Motor neuron (in vitro differentiated cells): ENCODE data around the gene MACROH2A1. TPM values are rescaled to one million over a fixed set of nuclear protein-coding genes. Genes with fewer than 3 reads are reported as not detected.

Experiments
- ATAC-seq, 8 experiments: fragments of 200-7000 bp; cut with Tn5 transposase; replicated peaks in 6 of 8; 2 replicates each; pipeline ENCODE4 v1.8.0; 2021; ENCODE audit warnings: mild to moderate bottlenecking in 8 of 8, moderate library complexity in 8 of 8
- H3K27ac ChIP-seq, 2 donors: fragments of 250-450 bp; sonication (Bioruptor Pico); 2 replicates each; pipeline ENCODE4 v1.9.0; 2021; ENCODE audit warnings: antibody characterized with exemption in 2 of 2, mild to moderate bottlenecking in 2 of 2, moderate library complexity in 1 of 2
- H3K4me1 ChIP-seq, 2 donors: fragments of 250-450 bp; sonication (Bioruptor Pico); replicated peaks in 1 of 2; 2 replicates each; pipeline ENCODE4 v1.6.1; 2021; ENCODE audit warnings: antibody characterized with exemption in 2 of 2, mild to moderate bottlenecking in 2 of 2, moderate library complexity in 1 of 2
- H3K4me3 ChIP-seq, 5 donors: fragments of 250-450 bp; sonication (Bioruptor Pico); 2 replicates each; pipeline ENCODE4 v1.9.0; 2021; ENCODE audit warnings: antibody characterized with exemption in 5 of 5, mild to moderate bottlenecking in 5 of 5, moderate library complexity in 4 of 5
- WGBS, 10 experiments: fragments of 450-650 bp; shearing (Covaris generic); methylation state at CpG; one replicate each; pipeline ENCODE4 v1.0.0; 2022; 5-methylcytosine and 5-hydroxymethylcytosine counted together
- in situ Hi-C, 9 experiments: fragments of 400-800 bp; cut with MboI; loops; one replicate each; pipeline ENCODE4 v1.15.0; 2021; ENCODE audit warnings: low sequenced_read_pairs in 9 of 9, low pct_unique_long_range_greater_than_20kb in 2 of 9; ENCODE audit not compliant: unreplicated experiment in 9 of 9
- total RNA-seq, 8 experiments: library from RNA; unstranded; fragments of 300-600 nt; gene quantifications; 2 replicates each; pipeline versions ENCODE4 v1.2.3 to v1.2.4, GENCODE V29; 2022

Gene MACROH2A1
- total RNA-seq, 8 experiments from 2014 or later: 69.6 to 273 (median 126) TPM

DNA sequence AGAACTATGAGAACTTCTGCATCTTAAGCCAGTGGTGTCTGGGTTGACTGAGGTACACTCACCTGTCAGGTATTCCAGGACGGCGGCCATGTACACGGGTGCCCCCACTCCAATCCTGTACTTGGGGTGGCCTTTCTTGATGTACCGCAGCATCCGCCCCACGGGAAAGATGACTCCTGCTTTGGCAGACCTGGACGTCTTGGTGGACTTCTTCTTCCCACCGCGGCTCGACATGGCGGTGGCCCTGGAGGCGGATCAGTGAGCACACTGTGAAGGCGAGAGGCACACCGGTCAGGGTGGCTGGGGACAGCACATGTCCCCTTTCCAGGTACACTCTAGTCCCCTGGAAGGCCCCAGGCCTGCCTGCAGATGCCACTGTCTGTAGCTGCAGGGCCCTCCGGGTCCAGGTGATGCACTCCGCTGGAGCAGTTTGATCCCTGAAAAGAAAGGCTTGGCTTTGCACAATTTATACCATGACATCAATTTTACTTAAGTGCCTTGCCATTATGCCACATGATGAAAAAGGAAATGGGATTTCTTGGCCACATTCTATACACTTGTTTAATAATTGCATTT lies 10.1 kb downstream of the MACROH2A1 start:
- no peak for ATAC-seq
- in situ Hi-C loops: no loop called here
- Histone ChIP-seq H3K27ac (no peak overlapping the region), H3K4me3 (no peak overlapping the region), H3K4me1 (peaks cover 4 to 8% of the 10 kb centered on the region in 2 donors)
- WGBS, 10 experiments: 94 to 100% (median 97%) methylated on average over 1 to 7 of the region's 16 CpGs; no CpG with 5 or more reads in 3 of the 10 experiments

GRCh38 chr5:135387629-135387960 lies 11.4 kb downstream of the MACROH2A1 start:
- in situ Hi-C loops: no loop called here
- H3K27ac ChIP-seq: no peak overlapping the region
- no peak overlapping the region for H3K4me3 ChIP-seq
- ATAC-seq: no peak
- no peaks in the 10 kb centered on the region for H3K4me1 ChIP-seq

DNA sequence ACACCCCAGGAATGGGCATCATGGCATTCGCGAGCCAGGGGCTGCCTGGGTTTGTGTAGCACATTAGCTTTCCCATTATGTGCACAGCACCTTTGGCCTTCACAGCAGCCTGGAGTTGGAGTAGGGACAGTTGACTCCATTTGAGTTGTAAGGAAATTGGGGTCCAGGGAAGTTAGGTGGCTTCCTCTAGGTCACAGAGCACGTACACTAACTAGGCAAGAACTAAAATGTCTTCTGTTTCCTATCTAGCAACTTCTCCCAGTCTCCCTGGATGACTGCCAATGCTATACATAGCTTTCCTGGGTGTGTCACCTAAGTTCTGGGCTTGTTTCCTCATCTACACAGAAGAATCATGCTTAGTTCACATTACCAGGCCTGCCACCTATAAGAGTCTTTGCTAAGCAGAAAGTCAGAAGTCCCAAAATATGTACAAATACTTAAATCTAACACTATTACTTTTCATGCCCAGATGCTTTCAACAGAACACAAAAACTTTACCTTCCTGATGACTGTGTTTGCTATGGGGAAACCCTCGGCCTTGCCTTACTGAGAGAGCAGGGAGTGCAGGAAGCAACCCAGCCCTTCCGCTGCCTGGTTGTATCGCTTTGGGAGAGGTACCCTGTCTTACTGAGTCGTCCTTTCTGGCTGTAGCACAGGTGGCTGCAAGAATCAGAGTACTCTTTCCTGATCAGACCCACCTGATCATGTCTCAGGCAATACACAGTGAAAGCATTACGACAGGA lies 12.0 kb downstream of the MACROH2A1 start:
- Histone ChIP-seq H3K4me1 (no peaks in the 10 kb centered on the region), H3K4me3 (no peak overlapping the region), H3K27ac (no peak overlapping the region)
- WGBS, 10 experiments: 0 to 100% (median 87%) methylated on average over 1 to 5 of the region's 8 CpGs; no CpG with 5 or more reads in 2 of the 10 experiments
- in situ Hi-C loops: no loop called here
- ATAC-seq: peak in 3 of 8 experiments; percentile 79 to 84 (median 82)

GRCh38 chr5:135386096-135386495 lies 12.9 kb downstream of the MACROH2A1 start:
- Histone ChIP-seq H3K4me3 (no peak overlapping the region), H3K27ac (no peak overlapping the region), H3K4me1 (no peaks in the 10 kb centered on the region)
- 93 to 100% (median 100%) methylated on average over 1 to 3 of the region's 3 CpGs; no CpG with 5 or more reads in 5 of the 10 experiments for WGBS, 10 experiments
- in situ Hi-C loops: no loop called here
- no peak for ATAC-seq

DNA sequence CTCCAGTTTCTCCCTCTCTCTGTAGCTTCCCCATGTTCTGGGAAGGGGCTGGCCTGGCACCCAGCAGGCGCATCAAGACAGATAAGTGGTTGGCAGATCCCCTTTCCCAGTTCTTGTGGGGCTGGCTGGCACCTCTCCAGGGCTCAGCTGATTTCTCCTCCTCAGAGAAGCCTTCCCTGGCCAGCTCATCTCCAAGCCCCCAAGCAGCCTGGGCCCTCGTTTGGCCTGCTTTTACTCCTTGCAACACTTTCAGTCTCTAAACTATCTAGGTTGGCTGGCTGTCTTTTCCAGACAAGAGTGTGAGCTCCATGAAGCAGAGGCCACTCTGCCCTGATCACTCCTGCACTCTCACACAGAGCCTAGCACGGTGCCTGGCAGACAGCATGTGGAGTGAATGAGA lies 13.5 kb downstream of the MACROH2A1 start:
- 80 to 100% (median 97%) methylated on average over 1 to 3 of the region's 3 CpGs; no CpG with 5 or more reads in 4 of the 10 experiments for WGBS, 10 experiments
- in situ Hi-C loops: no loop called here
- H3K27ac ChIP-seq: no peak overlapping the region
- no peak overlapping the region for H3K4me3 ChIP-seq
- no peak for ATAC-seq
- H3K4me1 ChIP-seq: no peaks in the 10 kb centered on the region

- Histone ChIP-seq H3K4me3 (no peak overlapping the region), H3K4me1 (peaks cover 0 to 5% of the 10 kb centered on the region in 2 donors), H3K27ac (no peak overlapping the region)
- ATAC-seq: no peak
- in situ Hi-C loops: no loop called here
Observed at GRCh38 chr5:135384898-135385297, 14.1 kb downstream of the MACROH2A1 start.

DNA sequence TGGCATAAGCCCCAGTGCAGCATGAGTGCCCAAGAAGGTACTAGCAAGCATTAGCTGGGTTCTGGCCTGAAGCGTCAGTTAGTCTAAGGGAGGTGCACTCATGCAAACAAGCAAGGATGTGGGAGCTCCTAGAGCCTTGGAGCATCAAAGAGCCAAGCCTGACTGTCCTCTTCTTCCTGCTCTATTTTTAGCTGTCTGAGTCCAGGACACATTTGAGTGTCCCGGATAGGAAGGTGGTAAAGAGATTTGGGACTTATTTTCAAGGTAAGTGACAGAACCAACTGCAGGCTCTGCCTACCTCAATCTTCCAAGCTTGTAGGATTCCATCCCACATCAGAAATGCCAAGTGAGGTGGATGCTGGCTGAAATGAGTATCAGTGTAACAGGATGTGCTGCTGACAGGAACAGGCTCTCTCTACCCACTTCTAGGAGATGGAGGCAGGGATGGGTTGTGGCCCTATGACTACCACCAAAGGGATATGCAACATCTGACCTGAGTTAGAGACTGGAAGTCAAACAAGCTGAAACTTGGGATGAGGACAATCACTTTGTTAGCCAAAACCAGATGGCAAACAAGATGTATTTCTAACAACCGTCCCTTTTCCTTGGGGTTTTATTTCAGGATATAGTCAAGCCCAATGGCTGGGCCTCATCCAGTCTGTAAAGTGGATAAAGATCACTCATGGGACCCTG lies 15.1 kb downstream of the MACROH2A1 start:
- Histone ChIP-seq H3K27ac (no peak overlapping the region), H3K4me3 (no peak overlapping the region), H3K4me1 (peaks cover 0 to 14% of the 10 kb centered on the region in 2 donors)
- ATAC-seq: no peak
- 67 to 100% (median 100%) methylated on average over 1 to 3 of the region's 3 CpGs; no CpG with 5 or more reads in 1 of the 10 experiments for WGBS, 10 experiments
- in situ Hi-C loops: no loop called here

DNA sequence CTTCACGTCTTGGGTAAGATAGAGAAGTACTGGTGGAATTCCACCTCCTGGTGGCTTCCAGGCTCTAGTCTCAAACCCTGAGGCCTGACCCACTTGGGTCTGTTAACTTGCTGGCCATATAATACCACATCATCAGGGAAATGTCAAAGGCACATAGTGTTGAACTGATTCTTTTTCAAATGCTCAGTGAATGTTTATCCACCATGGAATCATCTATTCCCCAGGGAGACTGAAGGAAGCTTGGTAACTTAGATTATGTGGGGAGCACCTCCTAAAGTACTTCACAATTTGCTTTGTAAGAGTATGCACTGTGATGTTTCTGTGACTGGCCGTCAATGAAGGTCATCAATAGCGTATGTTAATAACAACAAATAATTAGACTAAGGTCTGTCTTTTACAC lies 16.1 kb downstream of the MACROH2A1 start:
- in situ Hi-C loops: no loop called here
- Histone ChIP-seq H3K4me1 (peaks cover 0 to 14% of the 10 kb centered on the region in 2 donors), H3K4me3 (no peak overlapping the region), H3K27ac (no peak overlapping the region)
- 67 to 100% (median 100%) methylated on average over 1 to 2 of the region's 3 CpGs; no CpG with 5 or more reads in 2 of the 10 experiments for WGBS, 10 experiments
- no peak for ATAC-seq

- Histone ChIP-seq H3K4me3 (no peak overlapping the region), H3K4me1 (peaks cover 0 to 14% of the 10 kb centered on the region in 2 donors), H3K27ac (no peak overlapping the region)
- 86 to 100% (median 94%) methylated on average over 1 to 3 of the region's 3 CpGs; no CpG with 5 or more reads in 3 of the 10 experiments for WGBS, 10 experiments
- ATAC-seq: no peak
- in situ Hi-C loops: no loop called here
Observed at GRCh38 chr5:135382106-135382790, 16.8 kb downstream of the MACROH2A1 start.

DNA sequence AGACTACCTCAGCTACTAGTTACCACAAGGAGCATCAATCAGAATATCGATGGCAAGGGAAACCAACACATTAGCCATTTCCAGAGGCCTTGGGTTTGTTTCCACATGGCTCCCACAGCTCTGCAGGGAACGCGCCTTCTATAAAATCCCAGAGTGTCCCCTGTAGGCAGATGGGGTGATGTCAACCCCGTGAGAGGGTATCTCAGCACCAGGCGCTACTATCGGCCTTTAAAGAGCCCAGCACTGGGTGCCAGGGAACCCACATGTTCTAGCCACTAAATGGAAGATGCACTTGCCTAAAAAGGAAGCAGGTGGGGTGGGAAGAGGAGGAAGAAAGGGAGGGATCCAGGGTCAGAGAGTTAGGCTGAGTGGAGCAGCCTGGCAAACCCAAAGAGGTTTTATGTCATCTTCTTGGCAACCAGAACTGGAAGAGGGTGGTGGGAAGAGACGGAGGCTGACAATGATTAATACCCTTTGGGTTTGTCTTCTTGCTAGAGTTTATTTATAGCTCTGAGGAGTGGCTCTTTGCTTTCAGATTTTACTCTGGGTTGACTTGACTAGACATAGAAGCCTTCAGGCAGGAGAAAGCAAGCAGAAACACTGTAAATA lies 19.9 kb downstream of the MACROH2A1 start:
- Histone ChIP-seq H3K4me1 (peaks cover 0 to 14% of the 10 kb centered on the region in 2 donors), H3K27ac (no peak overlapping the region), H3K4me3 (no peak overlapping the region)
- in situ Hi-C loops: no loop called here
- 0 to 100% (median 74%) methylated on average over 1 to 6 of the region's 7 CpGs; no CpG with 5 or more reads in 2 of the 10 experiments for WGBS, 10 experiments
- peak in 5 of 8 experiments; percentile 38 to 91 (median 54) for ATAC-seq

DNA sequence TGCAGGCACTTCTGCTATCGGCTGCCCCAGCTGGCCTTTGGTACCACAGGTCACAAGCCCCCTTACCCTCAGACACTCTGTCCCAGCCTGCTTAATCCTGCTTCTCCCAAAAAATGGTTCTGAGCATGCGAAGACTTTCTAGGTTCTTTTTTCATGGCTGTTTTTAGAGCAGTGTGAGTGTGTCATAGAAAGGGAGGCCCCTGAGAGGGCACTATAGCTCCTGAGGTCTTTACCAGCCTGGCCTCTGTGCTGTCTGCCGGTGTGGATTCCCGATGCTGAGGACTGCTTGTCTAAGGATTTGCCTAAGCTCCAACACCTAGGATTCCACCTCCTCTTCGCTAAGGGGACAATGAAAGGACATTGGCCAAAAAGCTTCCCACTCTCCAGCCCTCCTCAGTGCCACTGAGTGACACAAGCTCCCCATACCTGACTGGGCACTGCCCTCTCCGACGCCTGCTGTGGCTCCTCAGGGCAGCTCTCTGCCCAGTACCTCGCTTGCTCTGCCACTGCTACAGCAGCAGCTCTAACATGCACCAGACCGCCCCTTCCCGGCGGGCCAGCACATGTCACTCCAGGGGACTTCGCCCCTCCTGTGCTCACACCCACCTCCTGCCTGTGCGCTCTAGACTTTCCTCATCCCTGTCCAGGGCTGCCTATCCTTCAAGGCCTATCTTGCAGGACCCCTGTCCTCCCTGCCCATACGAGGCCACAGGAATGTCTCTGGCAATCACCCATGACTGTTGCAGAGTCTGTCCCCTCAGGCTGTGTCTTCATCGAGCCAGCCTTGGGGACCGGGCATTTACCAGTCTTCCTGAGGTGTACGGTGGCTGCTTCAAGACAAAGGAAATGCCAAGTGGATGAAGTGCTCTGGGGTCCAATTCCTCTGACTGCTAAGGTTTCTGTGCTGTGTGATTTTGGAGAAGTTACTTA lies 21.0 kb downstream of the MACROH2A1 start:
- no peak overlapping the region for H3K4me3 ChIP-seq
- WGBS, 10 experiments: 50 to 100% (median 93%) methylated on average over 1 to 10 of the region's 17 CpGs; no CpG with 5 or more reads in 3 of the 10 experiments
- peak in 1 of 8 experiments; percentile 13 for ATAC-seq
- peaks cover 0 to 14% of the 10 kb centered on the region in 2 donors for H3K4me1 ChIP-seq
- in situ Hi-C loops: no loop called here
- no peak overlapping the region for H3K27ac ChIP-seq
